Measurements from ENCODE around the gene NFIC. TPM values are rescaled to one million over a fixed set of nuclear protein-coding genes. Genes with fewer than 3 reads are reported as not detected.
A peak's percentile ranks its signal among the peaks of the same experiment; 100 is the strongest.

The NFIC gene
- total RNA-seq, 2 donors from 2014 or later: 42.0 to 71.3 TPM

GRCh38 chr19:3434630-3435553, 68.5 kb downstream of the NFIC start:
- Histone ChIP-seq H3K9me3 (no peaks in the 10 kb centered on the region), H3K27ac (peak overlapping the region; percentile 89), H3K4me3 (peak overlapping the region; percentile 62), H3K27me3 (no peaks in the 10 kb centered on the region), H3K4me1 (peaks cover 6% of the 10 kb centered on the region), H3K36me3 (no peaks in the 10 kb centered on the region), H3K9ac (ENCODE audit: low read depth in 2 of 2, low read length in 2 of 2) (peak overlapping the region; percentile 69 to 76)
- no peak for TF ChIP-seq CTCF (IDR thresholded peaks at IDR 0.05)
- intact Hi-C loops (cut with DNase I): loop anchor here (2.0 kb wide), 1 partner anchor 106 kb away; no protein-coding TSS in a partner anchor
- DNase-seq: peak; percentile 94

- TF ChIP-seq CTCF (IDR thresholded peaks at IDR 0.05): peak; percentile 37
- peak; percentile 75 for DNase-seq
- Histone ChIP-seq H3K9ac (ENCODE audit: low read depth in 2 of 2, low read length in 2 of 2) (no peak overlapping the region), H3K9me3 (no peaks in the 10 kb centered on the region), H3K36me3 (no peaks in the 10 kb centered on the region), H3K4me1 (no peaks in the 10 kb centered on the region), H3K27ac (no peak overlapping the region), H3K4me3 (no peak overlapping the region), H3K27me3 (no peaks in the 10 kb centered on the region)
- intact Hi-C loops (cut with DNase I): no loop called here
These were observed 73.7 kb downstream of the NFIC start for GRCh38 chr19:3440082-3440481.

- H3K27ac ChIP-seq: no peak overlapping the region
- intact Hi-C loops (cut with DNase I): no loop called here
- no peak for DNase-seq
- TF ChIP-seq CTCF (IDR thresholded peaks at IDR 0.05): no peak
- no peaks in the 10 kb centered on the region for H3K9me3 ChIP-seq
- H3K4me1 ChIP-seq: no peaks in the 10 kb centered on the region
- no peak overlapping the region for H3K4me3 ChIP-seq
- H3K27me3 ChIP-seq: no peaks in the 10 kb centered on the region
- no peaks in the 10 kb centered on the region for H3K36me3 ChIP-seq
- H3K9ac ChIP-seq (ENCODE audit: low read depth in 2 of 2, low read length in 2 of 2): no peak overlapping the region
These were observed 75.0 kb downstream of the NFIC start for GRCh38 chr19:3441089-3441985.

GRCh38 chr19:3441986-3442329, 75.6 kb downstream of the NFIC start:
- Histone ChIP-seq H3K27ac (no peak overlapping the region), H3K4me1 (no peaks in the 10 kb centered on the region), H3K36me3 (no peaks in the 10 kb centered on the region), H3K9ac (ENCODE audit: low read depth in 2 of 2, low read length in 2 of 2) (no peak overlapping the region), H3K4me3 (no peak overlapping the region), H3K27me3 (no peaks in the 10 kb centered on the region), H3K9me3 (no peaks in the 10 kb centered on the region)
- DNase-seq: no peak
- no peak for TF ChIP-seq CTCF (IDR thresholded peaks at IDR 0.05)
- intact Hi-C loops (cut with DNase I): no loop called here

- Histone ChIP-seq H3K27ac (no peak overlapping the region), H3K9me3 (no peaks in the 10 kb centered on the region), H3K9ac (ENCODE audit: low read depth in 2 of 2, low read length in 2 of 2) (no peak overlapping the region), H3K4me3 (no peak overlapping the region), H3K4me1 (no peaks in the 10 kb centered on the region), H3K36me3 (no peaks in the 10 kb centered on the region), H3K27me3 (no peaks in the 10 kb centered on the region)
- no peak for DNase-seq
- TF ChIP-seq CTCF (IDR thresholded peaks at IDR 0.05): no peak
- intact Hi-C loops (cut with DNase I): no loop called here
These were observed 76.2 kb downstream of the NFIC start for GRCh38 chr19:3442487-3443071.

All from colonic mucosa (tissue), 4 donors.